Smooth muscle cell (in vitro differentiated cells): ENCODE data around the gene ACTR3C. TPM values are rescaled to one million over a fixed set of nuclear protein-coding genes. Genes with fewer than 3 reads are reported as not detected.

Experiments
- DNase-seq: peaks from one replicate; lab custom pipeline; 2025; ENCODE audit not compliant: unreplicated experiment; lab: John Stamatoyannopoulos, UW
- H2AFZ ChIP-seq: fragments of 200-600 bp; sonication (generic); 2 replicates; pipeline ENCODE4 v1.6.0; 2016; ENCODE audit warnings: antibody characterized with exemption, low read depth, mild to moderate bottlenecking
- H3F3A ChIP-seq: fragments of 200-600 bp; sonication (generic); 2 replicates; pipeline ENCODE4 v1.6.0; 2017; ENCODE audit warnings: antibody characterized with exemption, low read depth
- H3K27ac ChIP-seq: fragments of 200-600 bp; sonication (generic); 2 replicates; pipeline ENCODE4 v1.5.1; 2016; ENCODE audit warnings: low read depth, mild to moderate bottlenecking
- H3K27me3 ChIP-seq: fragments of 200-600 bp; sonication (generic); 2 replicates; pipeline ENCODE4 v1.6.1; 2016; ENCODE audit warnings: low read depth, mild to moderate bottlenecking
- H3K36me3 ChIP-seq: fragments of 200-600 bp; sonication (generic); 2 replicates; pipeline ENCODE4 v1.5.1; 2016; ENCODE audit warnings: low read depth
- H3K4me1 ChIP-seq: fragments of 200-600 bp; sonication (generic); 2 replicates; pipeline ENCODE4 v1.5.1; 2016; ENCODE audit warnings: low read depth
- H3K4me2 ChIP-seq: fragments of 200-600 bp; sonication (generic); 2 replicates; pipeline ENCODE4 v1.6.0; 2016; ENCODE audit warnings: mild to moderate bottlenecking
- H3K4me3 ChIP-seq: fragments of 200-600 bp; sonication (generic); 2 replicates; pipeline ENCODE4 v1.5.1; 2016; ENCODE audit warnings: mild to moderate bottlenecking
- H3K79me2 ChIP-seq: fragments of 200-600 bp; sonication (generic); 2 replicates; pipeline ENCODE4 v1.6.0; 2016; ENCODE audit warnings: low read depth, mild to moderate bottlenecking
- H3K9ac ChIP-seq: fragments of 200-600 bp; sonication (generic); 2 replicates; pipeline ENCODE4 v1.6.0; 2016; ENCODE audit warnings: low read depth
- H3K9me3 ChIP-seq: fragments of 200-600 bp; sonication (generic); replicated peaks from 2 replicates; pipeline ENCODE4 v1.5.1; 2016; ENCODE audit warnings: low read depth
- H4K20me1 ChIP-seq: fragments of 200-600 bp; sonication (generic); 2 replicates; pipeline ENCODE4 v1.6.0; 2016; ENCODE audit warnings: low read depth
- CTCF ChIP-seq: fragments of 200-600 bp; sonication (generic); IDR thresholded peaks from 2 replicates; pipeline ENCODE4 v1.5.1; 2017; ENCODE audit warnings: borderline replicate concordance, mild to moderate bottlenecking, antibody characterized with exemption; ENCODE audit not compliant: insufficient read depth, poor library complexity, severe bottlenecking
- WGBS: methylation state at CpG from one replicate; pipeline ENCODE4 v1.1.7; 2016; ENCODE audit warnings: low lambda C conversion rate; 5-methylcytosine and 5-hydroxymethylcytosine counted together
- polyA plus RNA-seq: library from polyadenylated mRNA; unstranded; fragments of >200 nt; fragmentation: Nextera tagmentation; extraction: Ambion mirVana; gene quantifications from 2 replicates; pipeline ENCODE4 v1.2.1, GENCODE V29; 2016
- total RNA-seq: library from RNA; depleted of rRNA; stranded (reverse); fragments of >200 nt; gene quantifications from 2 replicates; pipeline ENCODE4 v1.2.3, GENCODE V29; 2014

Gene ACTR3C
- total and polyA plus RNA-seq, 2 experiments from 2014 or later: 0.89 to 7.6 TPM

GRCh38 chr7:150358433-150358832 lies 35.1 kb upstream of the ACTR3C start:
- DNase-seq: no peak
- 91% methylated on average over 4 of the region's 4 CpGs for WGBS
- Histone ChIP-seq H3K36me3 (no peaks in the 10 kb centered on the region), H3K27me3 (no peaks in the 10 kb centered on the region), H3K79me2 (no peaks in the 10 kb centered on the region), H4K20me1 (no peaks in the 10 kb centered on the region), H3K9me3 (no peaks in the 10 kb centered on the region), H3K4me1 (peaks cover 8% of the 10 kb centered on the region), H2AFZ (no peak overlapping the region), H3K4me3 (no peak overlapping the region), H3K27ac (no peak overlapping the region), H3K4me2 (no peak overlapping the region), H3K9ac (no peak overlapping the region), H3F3A (no peaks in the 10 kb centered on the region)
- TF ChIP-seq CTCF: no peak

DNA sequence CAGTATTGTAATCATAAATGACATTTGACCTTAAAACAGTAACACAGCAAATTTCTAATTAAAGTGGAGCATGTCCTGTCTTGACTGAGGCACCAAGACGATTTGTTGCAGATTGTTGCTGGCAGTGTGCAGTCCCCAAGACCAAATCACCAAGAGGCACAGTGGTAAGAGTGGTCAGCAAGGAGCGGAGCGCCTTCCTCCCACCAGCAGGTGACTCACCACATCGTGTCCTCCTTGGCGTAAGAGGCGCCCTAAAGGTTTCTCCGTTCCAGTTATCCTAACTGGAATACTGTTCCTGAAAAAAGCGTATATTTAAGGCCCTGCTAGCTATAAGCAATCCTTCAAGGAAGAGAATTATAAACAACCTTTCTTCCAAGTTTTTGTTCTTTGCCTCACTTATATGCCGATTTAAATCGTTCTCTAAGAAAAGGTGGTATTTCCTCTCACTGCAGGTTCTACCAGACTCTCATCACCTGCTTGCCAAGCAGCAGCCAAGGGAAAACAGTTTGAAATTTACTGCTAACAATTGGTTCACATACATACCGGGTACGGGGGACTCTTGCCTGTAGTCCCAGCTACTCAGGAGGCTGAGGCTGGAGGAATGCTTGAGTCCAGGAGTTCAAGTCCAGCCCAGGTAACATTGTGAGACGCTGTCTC lies 34.6 kb upstream of the ACTR3C start:
- no peak overlapping the region for H2AFZ ChIP-seq
- H3K27me3 ChIP-seq: no peaks in the 10 kb centered on the region
- H3F3A ChIP-seq: no peaks in the 10 kb centered on the region
- H3K4me3 ChIP-seq: no peak overlapping the region
- WGBS: 54% methylated on average over 13 of the region's 13 CpGs
- H3K4me2 ChIP-seq: peak overlapping the region; percentile 9
- H3K4me1 ChIP-seq: peaks cover 8% of the 10 kb centered on the region
- no peaks in the 10 kb centered on the region for H3K9me3 ChIP-seq
- no peaks in the 10 kb centered on the region for H3K79me2 ChIP-seq
- no peak for DNase-seq
- peak overlapping the region; percentile 36 for H3K27ac ChIP-seq
- TF ChIP-seq CTCF: no peak
- H3K36me3 ChIP-seq: no peaks in the 10 kb centered on the region
- no peaks in the 10 kb centered on the region for H4K20me1 ChIP-seq
- no peak overlapping the region for H3K9ac ChIP-seq

GRCh38 chr7:150357270-150357669 lies 33.9 kb upstream of the ACTR3C start:
- Histone ChIP-seq H2AFZ (no peak overlapping the region), H3K27ac (peak overlapping the region; percentile 36), H3K4me3 (no peak overlapping the region), H3K9ac (no peak overlapping the region), H3K27me3 (no peaks in the 10 kb centered on the region), H3K4me2 (peak overlapping the region; percentile 9), H3K79me2 (no peaks in the 10 kb centered on the region), H3F3A (no peaks in the 10 kb centered on the region), H3K36me3 (no peaks in the 10 kb centered on the region), H3K9me3 (no peaks in the 10 kb centered on the region), H3K4me1 (peaks cover 4% of the 10 kb centered on the region), H4K20me1 (no peaks in the 10 kb centered on the region)
- no peak for TF ChIP-seq CTCF
- DNase-seq: no peak
- WGBS: 54% methylated on average over 9 of the region's 9 CpGs
